PC-9 (cell line): ENCODE results near the gene TUSC1.

ENCODE experiments used
- CTCF ChIP-seq: fragments of 200-600 bp; sonication (generic); conservative IDR thresholded peaks from 2 replicates; pipeline ENCODE4 v1.6.1; 2017; ENCODE audit warnings: mixed run types, antibody characterized with exemption, mild to moderate bottlenecking, moderate library complexity
- EZH2 ChIP-seq: fragments of 200-600 bp; sonication (generic); IDR thresholded peaks from 2 replicates; pipeline ENCODE4 v1.8.0; 2017; ENCODE audit warnings: antibody characterized with exemption, low read depth

GRCh38 chr9:25629231-25629630, 49.0 kb downstream of the TUSC1 start:
- TF ChIP-seq EZH2, result no peak
- TF ChIP-seq CTCF, result no peak
